ENCODE results near the gene C5orf15.
A peak's percentile ranks its signal among the peaks of the same experiment; 100 is the strongest.

The C5orf15 gene

GRCh38 chr5:133974142-133974541, 5.7 kb upstream of the C5orf15 start:
- H3K4me3 ChIP-seq (replicated peaks; ENCODE audit: low read depth, low read length) = no peak overlapping the region
- peaks cover 16% of the 10 kb centered on the region for H3K36me3 ChIP-seq (ENCODE audit: control insufficient read depth, insufficient read depth, low read length)
- no peaks in the 10 kb centered on the region for H3K27me3 ChIP-seq (replicated peaks; ENCODE audit: control insufficient read depth, insufficient read depth, low read length)
- TF ChIP-seq CTCF (IDR thresholded peaks at IDR 0.05; ENCODE audit: insufficient read depth, low read length, poor library complexity, severe bottlenecking) = no peak
- no peak for DNase-seq (ENCODE audit: extremely low read depth, insufficient read length)

- peaks cover 12% of the 10 kb centered on the region for H3K36me3 ChIP-seq (ENCODE audit: control insufficient read depth, insufficient read depth, low read length)
- H3K4me3 ChIP-seq (replicated peaks; ENCODE audit: low read depth, low read length) = no peak overlapping the region; the same call in 1 of the 2 replicates
- no peak for DNase-seq (ENCODE audit: extremely low read depth, insufficient read length)
- no peak for TF ChIP-seq CTCF (IDR thresholded peaks at IDR 0.05; ENCODE audit: insufficient read depth, low read length, poor library complexity, severe bottlenecking)
- H3K27me3 ChIP-seq (replicated peaks; ENCODE audit: control insufficient read depth, insufficient read depth, low read length) = no peaks in the 10 kb centered on the region
Observed at GRCh38 chr5:133970325-133970909, 2.0 kb upstream of the C5orf15 start.

GRCh38 chr5:133969654-133970324, 1.4 kb upstream of the C5orf15 start:
- Histone ChIP-seq H3K36me3 (ENCODE audit: control insufficient read depth, insufficient read depth, low read length) (peaks cover 10% of the 10 kb centered on the region), H3K27me3 (replicated peaks; ENCODE audit: control insufficient read depth, insufficient read depth, low read length) (no peaks in the 10 kb centered on the region), H3K4me3 (replicated peaks; ENCODE audit: low read depth, low read length) (peak overlapping the region; percentile 100)
- no peak for TF ChIP-seq CTCF (IDR thresholded peaks at IDR 0.05; ENCODE audit: insufficient read depth, low read length, poor library complexity, severe bottlenecking)
- DNase-seq (ENCODE audit: extremely low read depth, insufficient read length) = no peak

- no peak for DNase-seq (ENCODE audit: extremely low read depth, insufficient read length)
- Histone ChIP-seq H3K36me3 (ENCODE audit: control insufficient read depth, insufficient read depth, low read length) (peaks cover 2% of the 10 kb centered on the region), H3K27me3 (replicated peaks; ENCODE audit: control insufficient read depth, insufficient read depth, low read length) (no peaks in the 10 kb centered on the region), H3K4me3 (replicated peaks; ENCODE audit: low read depth, low read length) (peak overlapping the region; percentile 100)
- no peak for TF ChIP-seq CTCF (IDR thresholded peaks at IDR 0.05; ENCODE audit: insufficient read depth, low read length, poor library complexity, severe bottlenecking)
Observed at GRCh38 chr5:133967698-133968203, 674 bp downstream of the C5orf15 start.

GRCh38 chr5:133967124-133967523, 1.3 kb downstream of the C5orf15 start:
- peak overlapping the region; percentile 100 for H3K4me3 ChIP-seq (replicated peaks; ENCODE audit: low read depth, low read length)
- no peak for DNase-seq (ENCODE audit: extremely low read depth, insufficient read length)
- TF ChIP-seq CTCF (IDR thresholded peaks at IDR 0.05; ENCODE audit: insufficient read depth, low read length, poor library complexity, severe bottlenecking) = no peak

More at GRCh38 chr5:133967124-133967523, 1.3 kb downstream of the C5orf15 start:
- Histone ChIP-seq H3K36me3 (ENCODE audit: control insufficient read depth, insufficient read depth, low read length) (peaks cover 2% of the 10 kb centered on the region), H3K27me3 (replicated peaks; ENCODE audit: control insufficient read depth, insufficient read depth, low read length) (no peaks in the 10 kb centered on the region)
